Central memory CD4-positive, alpha-beta T cell (primary cell): ENCODE data around the gene RBFOX2.

ENCODE experiments used
- DNase-seq: peaks from one replicate; pipeline ENCODE4 v3.0.0; 2022

RBFOX2 gene

DNA sequence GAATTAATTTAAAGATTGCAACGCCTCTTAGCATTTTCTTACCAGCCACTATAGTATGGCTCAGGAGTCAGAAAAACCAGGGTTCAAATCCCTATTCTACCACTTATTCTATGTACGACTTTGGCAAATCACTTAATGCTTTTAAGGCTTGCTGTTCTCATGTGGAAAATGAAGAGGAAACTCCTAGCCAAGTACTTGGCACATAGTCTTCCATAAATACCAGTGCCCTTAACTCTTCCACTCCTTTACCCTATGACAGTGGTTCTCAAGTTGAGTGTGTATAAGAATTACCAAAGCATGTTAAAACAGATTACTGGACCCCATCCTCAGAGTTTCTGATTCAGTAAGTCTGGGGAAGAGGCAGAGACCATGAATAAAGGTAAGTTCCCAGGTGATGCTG is 107.6 kb downstream of the RBFOX2 start:
- no peak for DNase-seq

DNA sequence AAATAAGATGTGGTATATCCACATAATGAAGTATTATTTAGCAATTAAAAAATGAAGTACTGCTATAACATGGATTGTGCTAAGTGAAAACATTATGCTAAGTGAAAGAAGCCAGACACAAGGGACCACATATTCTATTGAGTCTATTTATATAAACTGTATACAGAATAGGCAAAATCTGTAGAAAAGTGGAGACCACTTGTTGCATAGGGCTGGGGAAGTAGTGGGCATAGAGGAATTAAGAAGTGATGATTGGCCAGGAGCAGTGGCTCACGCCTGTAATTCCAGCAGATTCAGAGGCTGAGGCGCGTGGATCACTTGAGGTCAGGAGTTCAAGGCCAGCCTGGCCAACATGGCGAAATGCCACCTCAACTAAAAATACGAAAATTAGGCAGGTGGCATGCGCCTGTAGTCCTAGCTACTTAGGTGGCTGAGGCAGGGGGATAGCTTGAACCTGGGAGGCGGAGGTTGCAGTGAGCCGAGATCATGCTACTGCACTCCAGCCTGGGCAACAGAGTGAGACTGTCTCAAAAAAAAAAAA is 109.6 kb downstream of the RBFOX2 start:
- DNase-seq = no peak

DNA sequence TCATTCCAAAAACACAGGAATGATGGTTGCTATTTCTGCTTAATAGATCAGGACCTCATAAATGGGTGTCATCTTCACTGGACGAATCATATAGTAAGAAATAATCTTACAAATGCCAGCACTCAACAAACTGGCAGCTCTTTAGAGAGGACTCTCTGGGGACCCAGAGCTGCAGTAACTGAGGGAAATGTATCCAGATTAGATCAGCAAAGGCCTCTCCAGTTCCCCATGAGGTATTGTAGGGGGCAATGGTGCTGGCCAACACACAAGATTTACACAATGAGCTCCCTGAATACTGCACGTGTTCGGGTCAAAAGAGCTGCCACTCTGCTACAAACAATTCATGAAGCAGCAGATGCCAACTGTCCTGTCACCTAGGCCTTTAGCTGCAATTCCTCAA is 110.2 kb downstream of the RBFOX2 start:
- no peak for DNase-seq

DNA sequence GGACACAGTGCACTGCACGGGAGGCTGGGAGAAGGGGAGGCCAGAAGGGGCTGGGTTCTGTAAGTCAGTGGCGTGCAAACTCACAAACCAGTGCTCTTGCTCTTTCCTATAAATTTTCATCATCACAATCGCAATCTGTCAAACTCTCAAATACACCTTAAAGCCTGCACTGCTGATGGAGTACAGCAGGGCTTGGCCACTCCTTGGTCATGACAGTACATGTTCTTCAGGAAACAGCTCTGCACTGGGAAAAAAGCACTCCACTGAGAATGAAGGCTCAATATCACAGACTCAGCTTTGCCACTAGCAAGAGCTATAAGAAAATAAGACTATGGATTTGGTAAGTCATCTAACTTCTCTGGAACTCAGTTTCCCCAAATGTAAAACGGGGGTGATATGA is 111.0 kb downstream of the RBFOX2 start:
- DNase-seq = no peak

DNA sequence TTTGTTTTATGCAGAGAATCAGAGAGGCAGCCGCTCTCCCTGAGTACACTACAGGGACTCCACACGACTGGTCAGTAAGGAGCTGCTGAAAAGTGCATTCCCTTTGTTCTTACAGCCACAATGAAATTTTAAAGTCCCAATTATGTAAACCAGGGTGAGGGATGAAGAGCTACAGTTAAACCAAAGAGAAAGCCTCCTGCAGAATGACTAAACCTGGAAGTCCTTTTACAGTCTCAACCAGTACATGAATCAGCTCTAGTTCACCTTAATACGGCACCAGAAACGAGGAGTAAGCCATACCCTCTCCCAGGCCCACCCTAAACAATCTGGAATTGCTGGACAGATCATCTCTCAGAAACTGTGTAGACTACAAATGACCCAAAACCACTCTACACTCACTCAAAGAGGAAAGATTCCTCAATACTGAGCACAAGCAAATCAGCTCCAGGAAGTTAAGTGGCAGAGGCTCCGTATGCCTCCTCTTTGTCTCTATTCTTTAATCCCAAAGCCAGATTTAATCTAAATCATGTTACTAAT is 113.1 kb downstream of the RBFOX2 start:
- no peak for DNase-seq

DNA sequence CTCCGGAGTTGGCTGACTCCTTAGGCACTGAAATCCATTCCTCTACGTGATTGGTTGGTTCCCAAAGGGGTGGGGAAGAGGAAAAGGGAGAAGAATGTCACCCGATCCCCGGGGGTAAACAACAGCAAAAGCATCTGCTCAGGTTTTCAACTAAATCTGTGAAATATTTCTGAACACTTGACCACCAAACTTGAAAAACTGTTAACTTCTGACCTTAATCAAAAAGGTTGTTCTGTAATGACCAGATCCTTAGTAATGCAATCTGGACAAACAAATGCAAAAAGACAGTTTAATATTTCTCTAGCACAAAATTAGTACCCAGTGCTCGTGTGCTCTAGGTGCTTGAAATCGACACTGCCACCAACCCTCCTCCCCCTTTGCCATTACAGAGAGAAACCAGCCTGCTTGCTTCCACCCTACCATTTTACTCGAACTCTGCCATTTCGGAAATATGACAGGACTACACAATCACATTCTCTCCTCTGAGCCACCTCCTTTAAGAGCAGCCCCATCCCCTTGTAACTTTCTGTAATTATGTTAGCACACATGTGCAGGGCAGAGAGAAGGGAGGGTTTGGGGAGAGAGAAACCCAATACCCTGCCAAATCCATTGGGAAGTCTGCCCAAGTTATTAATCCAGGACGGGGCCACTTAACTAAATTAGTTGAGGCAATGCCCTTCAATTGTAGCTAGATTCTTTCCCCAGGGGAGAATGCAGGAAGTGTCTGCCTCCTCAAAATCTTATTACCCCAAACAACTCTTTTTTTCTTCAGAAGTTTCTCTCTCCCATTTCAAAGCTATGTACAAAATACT is 113.8 kb downstream of the RBFOX2 start:
- no peak for DNase-seq

DNA sequence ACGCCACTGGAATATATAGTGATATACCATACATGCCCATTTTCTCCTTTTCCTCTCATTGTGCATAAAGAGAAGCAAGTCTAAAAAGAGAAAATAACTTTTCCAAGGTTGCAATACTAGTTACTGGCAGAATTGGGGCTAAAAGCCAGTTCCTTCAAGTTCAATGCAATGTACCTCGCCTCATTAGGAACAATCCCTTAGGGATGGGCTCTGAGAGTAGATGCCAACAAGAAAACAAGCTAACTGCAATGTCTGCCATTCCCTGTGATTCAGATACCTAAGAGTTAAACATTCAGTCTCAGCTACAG is 114.3 kb downstream of the RBFOX2 start:
- no peak for DNase-seq

DNA sequence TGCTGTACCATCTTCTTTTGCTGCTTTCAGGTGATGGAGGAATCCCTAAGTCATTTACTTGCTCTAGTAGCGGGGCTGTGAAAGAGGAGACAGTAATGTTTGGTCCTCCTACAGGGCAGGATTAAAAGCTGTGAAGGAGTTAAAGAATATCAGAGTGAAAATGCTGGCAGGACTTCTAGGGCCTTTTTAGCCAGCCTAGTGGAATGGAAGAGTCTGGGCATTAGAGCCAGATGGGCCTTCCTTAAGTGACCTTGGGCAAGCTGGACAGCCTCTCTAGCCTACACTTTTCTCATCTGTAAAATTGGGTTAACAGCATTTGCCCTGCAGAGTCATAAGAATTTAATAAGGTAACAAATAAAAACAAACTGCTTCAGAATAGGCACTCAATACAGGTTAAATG is 114.7 kb downstream of the RBFOX2 start:
- DNase-seq = no peak

DNA sequence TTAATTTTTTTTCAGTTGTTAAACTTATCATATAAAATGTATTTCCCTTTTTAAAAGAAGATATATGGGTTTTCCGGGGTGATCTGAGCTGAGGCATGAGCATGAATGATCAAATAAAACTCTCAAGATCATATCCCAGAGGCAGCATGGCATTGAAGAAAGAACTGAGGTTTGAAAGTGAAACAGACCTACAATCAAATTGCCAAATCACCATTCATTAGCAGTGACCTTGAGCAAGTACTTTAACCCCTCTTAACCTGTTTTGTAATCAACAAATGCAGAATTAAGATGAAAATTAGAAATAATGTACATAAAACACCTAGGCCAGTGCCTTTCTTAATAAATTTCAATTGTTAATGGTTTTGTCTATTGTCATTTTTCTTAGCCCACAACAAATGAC is 116.0 kb downstream of the RBFOX2 start:
- DNase-seq = no peak

DNA sequence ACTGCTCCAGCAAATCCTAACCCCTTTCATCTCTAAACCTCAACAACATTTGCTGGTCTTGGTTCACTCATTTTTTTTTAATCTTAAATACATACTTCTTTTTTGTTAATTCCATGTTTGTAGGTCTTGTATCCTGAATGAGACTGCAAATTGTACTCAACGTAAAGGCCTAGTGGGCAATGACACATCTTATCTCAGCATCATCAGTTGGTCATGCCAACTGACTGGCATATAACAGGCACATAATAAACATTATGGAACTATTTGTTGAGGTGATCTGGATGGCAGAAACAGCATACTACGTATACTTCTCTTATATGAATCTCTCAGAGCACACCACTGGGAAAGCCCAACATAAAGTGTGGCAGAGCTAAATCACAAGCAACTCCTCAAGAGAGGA is 116.7 kb downstream of the RBFOX2 start:
- no peak for DNase-seq

DNA sequence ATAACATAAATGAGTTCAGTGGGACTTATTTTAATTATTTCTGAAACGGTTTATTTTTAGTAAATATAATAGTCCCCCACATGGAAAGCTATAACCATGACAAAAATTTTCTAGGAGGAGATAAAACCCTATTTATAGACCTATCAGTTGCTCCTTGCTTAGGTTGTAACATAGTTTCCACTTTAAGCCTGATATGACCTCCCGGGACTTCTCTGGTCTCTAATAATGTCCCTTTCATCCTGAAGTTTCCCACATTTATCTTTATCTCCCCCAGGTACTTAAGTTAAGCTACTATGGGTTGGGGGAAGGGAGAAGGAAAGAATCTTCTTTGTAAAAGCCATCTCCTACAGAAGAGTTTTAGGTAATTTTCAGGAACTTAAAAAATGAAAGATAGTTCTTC is 117.7 kb downstream of the RBFOX2 start:
- DNase-seq = no peak

DNA sequence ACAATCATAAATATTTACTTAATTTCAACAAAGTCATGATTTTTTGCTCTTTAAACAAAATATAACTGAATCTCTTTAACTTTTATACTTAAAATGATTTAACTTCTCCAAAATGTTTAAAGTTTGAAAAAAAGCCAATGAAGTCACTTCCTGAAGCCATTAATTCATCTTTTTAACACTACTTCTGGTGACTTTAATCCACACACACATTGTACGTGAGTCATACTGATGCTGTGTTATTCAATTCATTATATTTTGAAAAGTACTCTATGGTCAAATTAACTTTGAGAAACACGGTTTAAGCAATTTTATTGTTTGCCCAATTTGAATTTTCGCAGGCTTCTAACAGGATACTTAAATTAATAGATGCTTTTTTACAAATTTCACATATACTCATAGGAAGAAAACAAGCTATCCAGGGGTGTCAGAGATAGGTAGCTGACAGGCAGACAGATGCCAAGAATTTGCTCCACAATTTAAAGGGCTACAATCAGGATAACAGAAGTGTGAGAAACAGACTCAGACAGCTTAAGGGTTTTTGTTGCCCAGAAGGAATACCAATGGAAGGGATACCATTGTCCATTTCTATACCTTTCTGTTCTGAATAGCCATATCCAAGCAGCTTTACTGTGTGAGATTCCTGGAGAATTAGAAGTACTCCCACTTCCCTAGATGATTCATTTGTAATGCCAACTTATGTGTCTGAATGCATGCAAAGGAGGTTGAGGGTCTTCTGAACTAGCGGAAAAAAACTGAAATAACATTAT is 118.4 kb downstream of the RBFOX2 start:
- no peak for DNase-seq

DNA sequence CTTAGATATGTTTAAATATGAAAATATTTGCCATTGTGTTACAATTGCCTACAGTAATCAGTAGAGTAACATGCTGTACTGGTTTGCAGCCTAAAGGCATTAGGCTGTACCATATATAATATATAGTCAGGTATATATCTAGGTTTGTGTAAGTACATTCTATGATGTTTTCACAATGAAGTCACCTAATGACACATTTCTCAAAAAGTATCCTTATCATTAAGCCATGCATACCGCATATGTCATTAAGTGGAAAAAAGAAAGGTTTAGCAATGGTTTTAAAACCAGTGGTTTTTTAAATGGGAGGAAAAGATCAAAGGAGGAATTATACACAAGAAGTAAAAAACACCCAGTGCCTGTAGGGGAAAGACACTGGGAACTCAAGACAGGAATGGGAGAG is 122.7 kb downstream of the RBFOX2 start:
- no peak for DNase-seq

DNA sequence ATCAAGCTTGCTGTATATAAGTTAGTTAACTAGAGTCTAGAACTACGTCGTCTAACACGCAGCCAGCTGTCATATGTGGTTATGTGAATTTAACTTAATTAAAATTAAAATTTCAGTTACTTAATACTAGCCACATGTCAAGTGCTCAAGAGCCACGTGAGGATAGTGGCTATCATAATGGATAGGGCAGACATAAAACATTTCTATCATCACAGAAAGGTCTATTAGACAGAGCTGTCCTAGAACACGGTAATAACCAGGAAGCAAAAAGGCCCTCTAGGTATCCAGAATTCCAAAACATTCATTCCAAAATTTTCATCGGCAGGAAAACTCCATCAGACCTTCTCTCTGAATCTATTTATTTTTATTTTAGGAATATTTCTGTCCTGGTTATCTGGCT is 123.9 kb downstream of the RBFOX2 start:
- no peak for DNase-seq

DNA sequence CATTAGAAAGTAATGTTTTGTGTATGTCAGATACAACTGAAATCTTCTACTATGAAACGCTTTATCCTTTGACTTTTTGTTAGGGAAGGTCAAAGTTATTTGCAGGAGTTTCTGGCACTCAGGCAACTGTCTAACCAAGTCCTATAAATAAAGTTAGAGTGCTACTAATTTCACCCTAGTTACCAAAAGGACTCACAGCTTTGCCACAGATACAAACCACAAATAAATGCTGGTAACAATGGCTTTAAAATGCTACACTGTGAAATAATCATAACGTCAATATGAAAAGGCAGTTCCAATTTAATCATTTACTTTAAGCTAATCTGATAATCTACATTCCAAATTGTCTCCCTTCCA is 124.3 kb downstream of the RBFOX2 start:
- no peak for DNase-seq

DNA sequence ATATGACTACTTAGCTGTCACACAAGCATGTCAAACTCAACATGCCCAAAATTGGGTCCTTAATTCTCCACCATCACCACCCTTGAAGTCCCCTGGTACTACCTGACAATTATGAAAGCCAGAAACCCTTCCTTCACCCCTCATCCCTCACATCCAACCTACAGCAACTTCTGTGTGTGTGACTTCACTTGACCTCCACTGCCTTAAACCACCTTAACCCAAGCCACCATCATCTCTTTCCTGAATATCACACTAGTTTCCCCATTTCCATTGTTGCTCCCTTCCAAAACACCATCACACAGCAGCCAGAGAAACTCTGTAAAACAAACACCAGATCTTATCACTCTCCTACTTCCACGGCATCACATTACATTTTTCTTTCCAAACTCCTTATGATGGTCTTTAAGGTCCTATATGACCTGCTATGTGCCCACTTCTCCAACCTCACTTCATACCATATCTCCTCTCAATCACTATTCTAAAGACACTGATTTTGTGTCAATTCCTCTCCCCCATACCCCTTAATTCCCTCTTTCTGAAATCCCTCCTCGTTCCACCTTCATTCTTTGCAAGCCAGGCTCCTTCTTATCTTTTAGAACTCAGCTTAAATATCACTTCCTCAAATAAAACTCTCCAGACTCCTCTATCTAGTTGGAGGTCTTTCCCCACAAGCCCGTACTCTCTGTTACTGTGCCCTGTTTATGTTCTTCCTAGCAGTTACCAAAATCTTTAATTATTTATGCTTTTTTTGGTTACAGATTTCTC is 124.9 kb downstream of the RBFOX2 start:
- DNase-seq = no peak

DNA sequence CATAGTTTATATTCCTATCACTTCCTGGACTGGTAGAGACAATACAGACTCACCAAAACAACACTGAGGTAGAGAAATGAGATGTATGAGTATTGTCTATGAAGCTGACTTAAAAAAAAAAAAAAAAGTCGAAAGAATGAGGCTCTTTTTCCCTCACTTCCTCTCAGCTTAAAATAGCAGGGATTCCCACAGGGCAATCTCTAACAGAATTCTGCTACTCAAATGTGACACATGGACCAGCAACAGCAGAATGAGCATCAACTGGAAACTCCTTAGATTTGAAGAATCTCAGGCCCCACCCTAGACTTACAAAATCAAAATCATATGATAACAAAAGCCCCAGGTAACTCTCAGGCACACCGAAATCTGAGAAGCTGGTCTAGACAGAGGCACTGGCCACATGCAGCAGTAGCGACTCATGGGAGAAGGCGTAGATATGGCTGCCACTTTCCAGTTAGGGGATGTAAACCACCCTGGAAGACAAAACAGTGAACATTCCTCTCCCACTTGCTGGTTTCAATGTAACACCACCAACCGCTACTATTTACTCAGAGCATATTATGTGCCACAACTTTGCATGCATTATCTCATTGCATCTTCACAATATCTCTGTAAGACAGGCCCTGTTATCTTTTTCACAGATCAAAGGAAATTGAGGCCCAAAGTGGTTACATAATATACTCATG is 128.0 kb downstream of the RBFOX2 start:
- peak; percentile 21 for DNase-seq

DNA sequence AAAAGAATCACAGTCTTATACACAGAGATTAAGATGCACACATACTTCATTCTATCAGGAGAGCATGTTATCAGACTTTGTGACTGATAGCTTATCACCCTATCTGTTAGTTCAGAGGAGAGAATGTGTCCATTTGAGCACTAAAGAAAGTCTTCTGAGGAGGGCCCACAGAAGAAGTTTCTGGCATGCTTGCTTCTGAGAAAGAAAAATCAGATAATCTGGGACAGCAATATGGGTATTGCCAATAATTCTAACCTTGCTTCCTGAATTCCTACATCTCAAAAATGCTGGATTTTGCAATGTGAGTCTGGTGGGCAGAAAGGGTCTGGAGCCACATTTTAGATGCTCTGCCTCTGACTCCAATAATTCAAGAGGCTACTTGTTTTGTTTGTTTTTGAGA is 128.9 kb downstream of the RBFOX2 start:
- DNase-seq = no peak

DNA sequence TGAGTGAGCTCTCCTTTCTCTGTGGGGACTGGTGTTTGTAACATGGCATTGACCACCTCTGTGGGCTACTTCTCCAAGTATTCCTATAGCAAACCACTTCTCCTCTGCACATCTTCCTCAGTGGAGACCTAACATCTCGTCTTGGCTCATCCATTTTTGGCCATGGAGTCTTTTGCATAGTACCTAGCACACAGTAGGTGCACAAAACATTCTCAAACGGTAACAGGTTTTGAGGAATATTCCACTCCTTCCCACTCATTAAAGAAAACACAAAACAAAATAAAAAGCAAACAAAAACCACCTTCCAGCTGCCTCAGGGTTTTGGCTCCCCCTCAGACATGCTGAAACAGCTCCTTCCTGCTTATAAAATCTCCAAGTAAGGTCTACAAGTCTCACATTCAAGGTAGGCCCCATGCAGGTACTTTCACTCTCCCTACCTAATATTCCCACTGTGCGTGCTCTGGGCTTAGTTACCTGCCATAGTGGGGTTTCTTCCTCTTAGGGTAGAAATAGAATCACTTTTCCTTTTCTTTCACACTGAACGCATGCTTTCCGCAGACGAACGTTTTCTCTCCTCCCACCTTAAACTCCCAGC is 132.4 kb downstream of the RBFOX2 start:
- no peak for DNase-seq

DNA sequence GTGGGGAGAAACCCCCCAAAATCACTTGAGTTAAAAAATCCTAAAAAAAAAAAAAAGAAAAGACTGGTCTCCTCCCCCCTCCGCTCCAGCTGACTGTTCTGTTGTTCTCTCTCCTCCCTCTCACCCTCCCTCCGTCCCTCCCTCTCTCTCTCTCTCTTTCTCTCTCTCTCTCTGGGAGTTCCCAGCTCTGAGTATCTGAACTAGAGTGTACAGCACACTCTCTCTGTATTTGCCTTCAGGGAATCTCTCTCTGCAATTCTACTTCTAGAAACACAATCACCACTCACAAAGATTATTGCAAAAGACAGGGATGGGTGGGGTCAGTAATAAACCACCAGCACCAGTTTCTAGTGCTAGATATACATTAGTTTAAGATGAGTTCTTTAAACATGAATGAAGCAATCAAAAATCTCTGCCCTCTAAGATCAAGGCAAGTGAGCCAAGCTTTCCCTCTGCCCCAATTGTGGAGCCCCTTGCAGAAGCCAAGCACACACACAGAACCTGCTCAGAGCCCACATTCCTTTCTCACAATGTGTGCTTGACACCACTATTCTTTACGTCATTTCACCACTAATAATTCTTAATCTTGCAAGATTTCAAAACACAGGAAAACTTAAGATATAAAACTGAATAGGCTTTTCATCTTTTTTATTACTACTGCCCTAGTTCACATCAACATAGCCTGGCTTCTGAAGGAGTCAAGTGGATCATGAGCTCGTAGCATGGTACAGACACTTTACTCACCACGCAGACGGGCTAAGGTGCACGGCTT is 133.5 kb downstream of the RBFOX2 start:
- DNase-seq = no peak

DNA sequence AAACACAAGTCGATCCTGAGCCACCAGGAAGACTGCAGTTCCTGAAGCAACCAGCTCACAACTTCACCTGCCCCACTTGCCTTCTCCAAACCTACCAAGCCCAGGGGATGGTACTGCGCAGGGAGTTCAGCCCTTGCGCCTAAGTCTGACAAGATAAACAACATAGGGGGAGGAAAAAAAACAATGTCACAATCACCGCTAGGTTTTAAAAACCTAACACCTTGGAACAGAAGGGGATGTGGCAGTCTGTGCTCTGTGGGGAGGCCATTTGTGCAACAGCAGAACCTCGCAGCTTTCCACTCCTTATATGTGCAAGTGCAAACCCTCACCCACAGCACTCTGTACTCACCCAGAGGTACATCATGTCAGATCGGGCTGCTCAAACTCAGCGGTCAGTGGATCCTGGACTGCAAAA is 134.2 kb downstream of the RBFOX2 start:
- no peak for DNase-seq

DNA sequence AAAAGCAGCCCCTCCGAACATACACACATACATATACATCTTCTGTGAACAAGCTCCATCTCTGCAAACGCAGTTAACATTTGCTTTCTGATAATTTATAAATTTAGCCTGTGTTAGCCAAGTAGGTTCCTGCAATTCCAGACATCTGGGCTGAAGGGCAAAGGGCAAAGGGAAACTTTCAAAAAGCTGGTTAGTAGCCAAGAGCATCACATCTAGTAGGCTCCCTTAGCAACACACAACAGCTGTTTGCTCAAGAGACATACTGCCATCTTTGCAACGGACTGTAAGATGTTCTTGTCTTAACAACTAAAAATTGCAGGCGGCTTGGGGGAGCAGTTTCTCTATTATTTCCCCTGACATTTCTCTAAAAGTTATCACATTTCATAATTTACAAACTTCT is 134.9 kb downstream of the RBFOX2 start:
- no peak for DNase-seq
